Measurements from ENCODE around the gene MRPL52.
"Not testable (repeated sequence)": the region's sequence is repeated elsewhere in the genome, so short reads cannot be mapped to it uniquely, and the experiment has no call there.

MRPL52 gene

GRCh38 chr14:22803687-22803974, 26.1 kb upstream of the MRPL52 start:
- Histone ChIP-seq H3K9ac (ENCODE audit: insufficient read length) (no peak overlapping the region), H3K36me3 (ENCODE audit: insufficient read depth, low read length) (no peaks in the 10 kb centered on the region), H3K4me3 (no peak overlapping the region), H3K27ac (no peak overlapping the region), H3K9me3 (ENCODE audit: low read depth, low read length) (no peaks in the 10 kb centered on the region)
- TF ChIP-seq POLR2AphosphoS5 (IDR thresholded peaks at IDR 0.05; ENCODE audit: borderline replicate concordance, low read depth, low read length) (no peak), EZH2 (IDR thresholded peaks at IDR 0.05) (no peak)
- DNase-seq (ENCODE audit: low read depth, low spot score), result no peak

GRCh38 chr14:22805235-22805634, 24.5 kb upstream of the MRPL52 start:
- H3K36me3 ChIP-seq (ENCODE audit: insufficient read depth, low read length); H3K9me3 ChIP-seq (ENCODE audit: low read depth, low read length): not testable (repeated sequence)

GRCh38 chr14:22807432-22808087, 22.1 kb upstream of the MRPL52 start:
- H3K9me3 ChIP-seq (ENCODE audit: low read depth, low read length), result no peaks in the 10 kb centered on the region
- no peak overlapping the region for H3K9ac ChIP-seq (ENCODE audit: insufficient read length)
- TF ChIP-seq EZH2 (IDR thresholded peaks at IDR 0.05) (no peak), FOXP2 (optimal IDR thresholded peaks at IDR 0.05; ENCODE audit: control extremely low read depth, extremely low read length, insufficient read depth) (no peak), POLR2AphosphoS5 (IDR thresholded peaks at IDR 0.05; ENCODE audit: borderline replicate concordance, low read depth, low read length) (no peak)
- DNase-seq (ENCODE audit: low read depth, low spot score), result no peak
- H3K4me3 ChIP-seq, result no peak overlapping the region
- H3K27ac ChIP-seq, result no peak overlapping the region
- no peaks in the 10 kb centered on the region for H3K36me3 ChIP-seq (ENCODE audit: insufficient read depth, low read length)

More at GRCh38 chr14:22805235-22805634, 24.5 kb upstream of the MRPL52 start:
- H3K9ac ChIP-seq (ENCODE audit: insufficient read length); DNase-seq (ENCODE audit: low read depth, low spot score); H3K4me3 ChIP-seq; H3K27ac ChIP-seq: not testable (repeated sequence)

- H3K4me3 ChIP-seq, result no peak overlapping the region
- no peak for TF ChIP-seq EZH2 (IDR thresholded peaks at IDR 0.05)
- no peak overlapping the region for H3K9ac ChIP-seq (ENCODE audit: insufficient read length)
- no peaks in the 10 kb centered on the region for H3K36me3 ChIP-seq (ENCODE audit: insufficient read depth, low read length)
- no peak overlapping the region for H3K27ac ChIP-seq
- no peak for DNase-seq (ENCODE audit: low read depth, low spot score)
- no peaks in the 10 kb centered on the region for H3K9me3 ChIP-seq (ENCODE audit: low read depth, low read length)
Observed at GRCh38 chr14:22808388-22809209, 21.1 kb upstream of the MRPL52 start.

GRCh38 chr14:22811722-22812121, 18.0 kb upstream of the MRPL52 start:
- no peak overlapping the region for H3K9ac ChIP-seq (ENCODE audit: insufficient read length)
- H3K27ac ChIP-seq, result no peak overlapping the region
- no peaks in the 10 kb centered on the region for H3K9me3 ChIP-seq (ENCODE audit: low read depth, low read length)
- no peak overlapping the region for H3K4me3 ChIP-seq
- TF ChIP-seq EZH2 (IDR thresholded peaks at IDR 0.05) (no peak), FOXP2 (optimal IDR thresholded peaks at IDR 0.05; ENCODE audit: control extremely low read depth, extremely low read length, insufficient read depth) (no peak), POLR2AphosphoS5 (IDR thresholded peaks at IDR 0.05; ENCODE audit: borderline replicate concordance, low read depth, low read length) (no peak)
- no peaks in the 10 kb centered on the region for H3K36me3 ChIP-seq (ENCODE audit: insufficient read depth, low read length)
- DNase-seq (ENCODE audit: low read depth, low spot score), result no peak

GRCh38 chr14:22812744-22813143, 16.9 kb upstream of the MRPL52 start:
- DNase-seq (ENCODE audit: low read depth, low spot score), result no peak
- Histone ChIP-seq H3K9me3 (ENCODE audit: low read depth, low read length) (no peaks in the 10 kb centered on the region), H3K36me3 (ENCODE audit: insufficient read depth, low read length) (no peaks in the 10 kb centered on the region), H3K4me3 (no peak overlapping the region), H3K9ac (ENCODE audit: insufficient read length) (no peak overlapping the region), H3K27ac (no peak overlapping the region)
- no peak for TF ChIP-seq POLR2AphosphoS5 (IDR thresholded peaks at IDR 0.05; ENCODE audit: borderline replicate concordance, low read depth, low read length)
- TF ChIP-seq EZH2 (IDR thresholded peaks at IDR 0.05), result no peak
- no peak for TF ChIP-seq FOXP2 (optimal IDR thresholded peaks at IDR 0.05; ENCODE audit: control extremely low read depth, extremely low read length, insufficient read depth)

- no peak for DNase-seq (ENCODE audit: low read depth, low spot score)
- TF ChIP-seq EZH2 (IDR thresholded peaks at IDR 0.05) (no peak), FOXP2 (optimal IDR thresholded peaks at IDR 0.05; ENCODE audit: control extremely low read depth, extremely low read length, insufficient read depth) (no peak), POLR2AphosphoS5 (IDR thresholded peaks at IDR 0.05; ENCODE audit: borderline replicate concordance, low read depth, low read length) (no peak)
- H3K9me3 ChIP-seq (ENCODE audit: low read depth, low read length), result no peaks in the 10 kb centered on the region
- no peak overlapping the region for H3K27ac ChIP-seq
- H3K36me3 ChIP-seq (ENCODE audit: insufficient read depth, low read length), result no peaks in the 10 kb centered on the region
- H3K4me3 ChIP-seq, result no peak overlapping the region
- no peak overlapping the region for H3K9ac ChIP-seq (ENCODE audit: insufficient read length)
Observed at GRCh38 chr14:22813145-22813544, 16.5 kb upstream of the MRPL52 start.

GRCh38 chr14:22814373-22814772, 15.3 kb upstream of the MRPL52 start:
- Histone ChIP-seq H3K36me3 (ENCODE audit: insufficient read depth, low read length) (no peaks in the 10 kb centered on the region), H3K9ac (ENCODE audit: insufficient read length) (no peak overlapping the region), H3K4me3 (no peak overlapping the region), H3K9me3 (ENCODE audit: low read depth, low read length) (no peaks in the 10 kb centered on the region), H3K27ac (no peak overlapping the region)
- TF ChIP-seq FOXP2 (optimal IDR thresholded peaks at IDR 0.05; ENCODE audit: control extremely low read depth, extremely low read length, insufficient read depth) (no peak), EZH2 (IDR thresholded peaks at IDR 0.05) (no peak), POLR2AphosphoS5 (IDR thresholded peaks at IDR 0.05; ENCODE audit: borderline replicate concordance, low read depth, low read length) (no peak)
- DNase-seq (ENCODE audit: low read depth, low spot score), result no peak

Measured in SK-N-MC (cell line).